SHP77 (cell line): ENCODE results near the gene FSTL5.

Source experiments
- DNase-seq, 2 experiments: peaks; one replicate each; lab custom pipeline; 2025; lab: John Stamatoyannopoulos, UW

The FSTL5 gene

GRCh38 chr4:161336016-161336530, 827.7 kb downstream of the FSTL5 start:
- no peak for DNase-seq
